NCI-H2227 treated with DMSO at 0.1 percent for 48 hours (cell line): ENCODE results near the gene BCL6B.
"Not testable (repeated sequence)": the region's sequence is repeated elsewhere in the genome, so short reads cannot be mapped to it uniquely, and the experiment has no call there.

Source experiments
- DNase-seq: peaks from one replicate; lab custom pipeline; 2025; lab: John Stamatoyannopoulos, UW

Gene BCL6B

GRCh38 chr17:7027335-7027734, 4.5 kb downstream of the BCL6B start:
- no peak for DNase-seq

- no peak for DNase-seq
Observed at GRCh38 chr17:7029096-7029495, 6.2 kb downstream of the BCL6B start.

GRCh38 chr17:7029659-7030058, 6.8 kb downstream of the BCL6B start:
- DNase-seq = no peak

- DNase-seq = no peak
Observed at GRCh38 chr17:7034955-7035590, 12.2 kb downstream of the BCL6B start.

- DNase-seq = peak; percentile 82
Observed at GRCh38 chr17:7035591-7036368, 12.9 kb downstream of the BCL6B start, which contains the start of gene SLC16A13. TSS of gene SLC16A13 (plus strand) at chr17:7036015. CDS start at chr17:7036383, 368 bp downstream.

- DNase-seq = no peak
Observed at GRCh38 chr17:7038025-7038862, 15.4 kb downstream of the BCL6B start.

GRCh38 chr17:7039832-7040231, 17.0 kb downstream of the BCL6B start:
- no peak for DNase-seq

GRCh38 chr17:7041607-7042500, 19.0 kb downstream of the BCL6B start:
- DNase-seq = no peak

- no peak for DNase-seq
Observed at GRCh38 chr17:7042501-7043181, 19.8 kb downstream of the BCL6B start.

- no peak for DNase-seq
Observed at GRCh38 chr17:7043182-7043496, 20.3 kb downstream of the BCL6B start.

GRCh38 chr17:7043497-7044198, 20.8 kb downstream of the BCL6B start, which contains the start of gene SLC16A11:
TSS of gene SLC16A11 (minus strand) at chr17:7044092. CDS start at chr17:7043513, 579 bp downstream.
- DNase-seq = no peak

- DNase-seq = peak; percentile 50
Observed at GRCh38 chr17:7045492-7046126, 22.8 kb downstream of the BCL6B start.

- peak; percentile 22 for DNase-seq
Observed at GRCh38 chr17:7046127-7046724, 23.4 kb downstream of the BCL6B start.

GRCh38 chr17:7046725-7047397, 24.0 kb downstream of the BCL6B start:
- DNase-seq = peak; percentile 39

GRCh38 chr17:7047566-7047965, 24.7 kb downstream of the BCL6B start:
- no peak for DNase-seq

GRCh38 chr17:7048968-7049367, 26.1 kb downstream of the BCL6B start:
- no peak for DNase-seq

GRCh38 chr17:7050583-7050982, 27.7 kb downstream of the BCL6B start:
- not testable (repeated sequence) for DNase-seq

- no peak for DNase-seq
Observed at GRCh38 chr17:7056386-7056785, 33.5 kb downstream of the BCL6B start.
